AG09319 (cell line): Measurements from ENCODE around the gene CDH13.

Source experiments
- DNase-seq: peaks from one replicate; pipeline ENCODE4 v3.0.0-alpha.2; 2010; ENCODE audit warnings: low read depth; ENCODE audit errors: extremely low read depth
- TF ChIP-seq, protein P1 (sequence below): IDR thresholded peaks from 2 replicates; pipeline ENCODE4 v1.5.1; 2011; ENCODE audit warnings: low read depth, mild to moderate bottlenecking, inconsistent platforms, low read length, moderate library complexity

The CDH13 gene

DNA sequence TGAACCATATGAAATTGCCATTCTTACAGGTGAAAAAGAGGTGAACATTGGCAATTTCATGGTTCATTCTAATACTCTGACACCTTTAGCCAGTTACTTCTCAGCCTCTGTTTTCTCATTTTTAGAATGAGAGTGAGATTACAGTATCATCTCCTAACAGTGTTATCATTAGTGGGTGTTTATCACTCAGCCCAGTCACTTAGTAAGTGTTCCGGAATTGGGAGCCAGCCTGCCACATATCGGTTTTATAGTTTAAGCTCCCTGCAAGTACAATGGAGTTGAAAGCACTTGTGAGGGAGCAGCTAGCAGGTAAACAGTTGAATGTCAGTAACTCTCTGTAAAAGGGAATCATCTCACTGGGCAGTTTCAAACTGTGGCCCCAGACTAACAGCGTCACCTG is 597.9 kb downstream of the CDH13 start:
- TF ChIP-seq, protein P1, sequence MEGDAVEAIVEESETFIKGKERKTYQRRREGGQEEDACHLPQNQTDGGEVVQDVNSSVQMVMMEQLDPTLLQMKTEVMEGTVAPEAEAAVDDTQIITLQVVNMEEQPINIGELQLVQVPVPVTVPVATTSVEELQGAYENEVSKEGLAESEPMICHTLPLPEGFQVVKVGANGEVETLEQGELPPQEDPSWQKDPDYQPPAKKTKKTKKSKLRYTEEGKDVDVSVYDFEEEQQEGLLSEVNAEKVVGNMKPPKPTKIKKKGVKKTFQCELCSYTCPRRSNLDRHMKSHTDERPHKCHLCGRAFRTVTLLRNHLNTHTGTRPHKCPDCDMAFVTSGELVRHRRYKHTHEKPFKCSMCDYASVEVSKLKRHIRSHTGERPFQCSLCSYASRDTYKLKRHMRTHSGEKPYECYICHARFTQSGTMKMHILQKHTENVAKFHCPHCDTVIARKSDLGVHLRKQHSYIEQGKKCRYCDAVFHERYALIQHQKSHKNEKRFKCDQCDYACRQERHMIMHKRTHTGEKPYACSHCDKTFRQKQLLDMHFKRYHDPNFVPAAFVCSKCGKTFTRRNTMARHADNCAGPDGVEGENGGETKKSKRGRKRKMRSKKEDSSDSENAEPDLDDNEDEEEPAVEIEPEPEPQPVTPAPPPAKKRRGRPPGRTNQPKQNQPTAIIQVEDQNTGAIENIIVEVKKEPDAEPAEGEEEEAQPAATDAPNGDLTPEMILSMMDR = no peak
- DNase-seq = no peak

DNA sequence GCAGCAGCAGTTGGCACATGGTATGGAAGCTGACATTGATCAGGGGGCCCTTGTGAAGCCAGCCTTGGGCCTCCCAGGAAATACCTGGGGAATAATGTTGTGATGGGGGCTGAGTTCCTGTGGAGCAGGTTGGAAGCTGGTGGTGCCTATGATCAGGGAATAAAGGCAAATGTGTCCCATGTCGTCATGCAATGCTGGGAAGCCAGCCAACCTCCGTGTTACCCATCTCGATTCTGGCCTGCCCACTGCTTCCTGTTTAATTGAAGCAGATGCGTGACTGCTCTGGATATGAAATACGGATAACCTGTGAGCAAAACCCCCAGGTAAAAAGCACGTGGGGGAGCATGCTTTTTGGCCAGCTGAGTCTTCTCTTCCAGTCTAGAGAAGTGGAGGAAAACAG is 600.6 kb downstream of the CDH13 start:
- TF ChIP-seq, protein P1 = no peak
- DNase-seq = no peak

DNA sequence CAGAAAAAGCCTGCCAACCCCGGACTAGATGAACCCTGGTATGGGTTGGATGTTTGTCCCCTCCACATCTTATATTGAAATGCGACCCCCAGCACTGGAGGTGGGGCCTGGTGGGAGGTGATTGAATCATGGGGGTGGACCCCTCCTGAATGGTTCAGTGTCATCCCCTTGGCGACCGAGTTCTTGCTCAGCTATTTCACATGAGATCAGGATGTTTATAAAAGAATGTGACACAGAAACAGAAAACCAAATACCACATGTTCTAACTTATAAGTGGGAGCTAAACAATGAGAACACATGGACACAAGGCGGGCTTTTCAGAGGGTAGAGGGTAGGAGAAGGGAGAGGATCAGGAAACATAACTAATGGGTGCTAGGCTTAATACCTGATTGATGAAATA is 605.0 kb downstream of the CDH13 start:
- no peak for DNase-seq
- TF ChIP-seq, protein P1 = no peak

DNA sequence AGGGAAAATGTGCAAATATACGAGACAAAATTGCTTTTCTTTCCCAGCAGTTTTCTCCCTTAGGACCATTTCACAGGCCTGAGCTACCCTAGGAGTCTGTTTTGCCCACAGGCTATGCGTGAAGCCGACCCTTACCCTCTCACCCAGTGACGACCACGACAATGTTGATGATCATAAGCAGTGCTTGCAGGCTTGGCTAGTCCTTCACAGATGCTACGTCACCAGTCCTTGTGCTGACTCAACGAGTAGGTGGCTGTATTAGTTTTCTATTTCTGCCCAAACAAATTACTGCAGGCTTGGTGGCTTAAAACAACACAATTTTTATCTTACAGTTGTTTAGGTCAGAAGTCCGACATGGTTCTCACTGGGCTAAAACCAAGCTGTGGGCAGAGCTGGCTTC is 606.4 kb downstream of the CDH13 start:
- TF ChIP-seq, protein P1 = no peak
- no peak for DNase-seq

DNA sequence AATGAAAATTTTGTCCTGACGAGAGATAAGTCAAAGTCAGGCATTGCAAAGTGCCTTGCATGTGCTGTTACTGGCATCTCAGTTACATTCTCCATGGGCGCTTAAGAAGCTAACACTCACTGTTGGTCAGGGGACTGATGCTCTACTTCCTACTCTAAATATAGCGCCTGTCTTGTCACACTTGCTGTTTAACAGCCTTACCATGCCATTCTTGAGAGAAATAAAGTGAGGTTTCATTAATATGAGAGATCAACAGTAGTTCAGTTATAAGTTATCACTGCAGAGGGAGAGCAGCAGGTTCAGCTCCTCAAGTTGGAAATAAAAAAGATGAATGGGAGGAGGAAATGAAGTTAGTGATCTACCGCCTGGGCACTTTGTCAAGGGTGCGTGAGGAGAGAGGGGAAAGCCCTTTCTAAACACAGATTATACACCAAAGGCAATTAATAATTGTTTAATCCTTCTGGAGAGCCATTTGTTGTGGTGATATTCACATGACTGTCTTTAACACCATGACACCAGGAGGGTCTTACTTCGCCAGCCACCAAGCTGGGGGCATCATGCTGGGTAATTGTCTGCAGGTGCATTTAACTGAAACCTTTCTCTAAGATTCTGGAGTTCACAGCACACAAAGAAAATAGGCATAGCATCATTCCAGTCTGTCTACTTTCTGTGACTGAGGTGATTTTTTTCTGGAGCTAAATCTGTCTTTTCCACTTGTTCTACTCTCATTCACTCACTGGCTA is 612.4 kb downstream of the CDH13 start:
- DNase-seq = no peak
- TF ChIP-seq, protein P1 = no peak

DNA sequence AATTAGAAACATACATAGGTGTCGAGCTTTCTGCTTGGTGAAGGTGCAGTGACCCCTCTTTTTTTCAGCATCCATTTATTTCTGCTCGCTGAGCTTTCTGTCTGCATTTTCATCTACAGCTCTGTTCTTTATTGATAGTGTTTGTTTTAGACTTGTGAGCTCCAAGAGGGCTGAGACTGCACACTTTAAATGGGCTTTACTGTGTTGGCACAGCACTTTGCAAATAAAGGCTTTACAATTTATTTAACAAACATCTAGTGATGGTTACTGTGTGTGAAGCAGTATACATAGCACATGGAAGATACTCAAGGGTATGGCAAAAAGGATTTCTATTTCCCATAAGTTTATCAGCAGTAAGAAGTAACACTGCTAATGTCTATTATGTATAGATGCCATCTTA is 617.3 kb downstream of the CDH13 start:
- TF ChIP-seq, protein P1 = no peak
- DNase-seq = no peak

DNA sequence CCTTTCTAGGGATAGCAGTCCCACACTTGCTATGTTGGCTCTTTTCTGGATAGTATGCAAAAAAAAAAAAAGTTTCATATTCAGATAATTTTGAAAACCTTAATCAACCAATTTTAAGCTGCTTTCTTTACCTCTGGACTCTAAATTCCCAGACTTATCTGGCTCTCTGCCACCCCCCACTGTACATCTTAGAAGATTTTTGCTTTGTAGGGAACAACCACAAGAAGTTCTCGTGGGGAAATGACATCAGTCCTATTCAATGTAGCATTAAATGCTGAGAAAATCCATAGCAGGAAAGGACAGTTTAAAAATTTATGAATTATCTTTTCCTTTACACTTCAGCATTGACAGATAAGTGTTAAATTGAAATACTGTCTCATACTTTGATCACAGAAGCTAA is 618.3 kb downstream of the CDH13 start:
- DNase-seq = no peak
- TF ChIP-seq, protein P1 = no peak
